Psoas muscle (tissue), 8 donors: ENCODE results near the gene LTB. TPM values are rescaled to one million over a fixed set of nuclear protein-coding genes. Genes with fewer than 3 reads are reported as not detected.

Experiments
- ATAC-seq, 4 donors: fragments of 200-7000 bp; cut with Tn5 transposase; one replicate each; pipeline ENCODE4 v1.9.1; 2020; ENCODE audit warnings: moderate library complexity in 3 of 4, mild to moderate bottlenecking in 2 of 4
- DNase-seq, 2 donors: peaks; one replicate each; pipeline ENCODE4 v3.0.0-alpha.2; 2020
- H3K27ac ChIP-seq: fragments of 200-600 bp; one replicate; pipeline ENCODE4 v1.8.0; 2022
- H3K27me3 ChIP-seq, 3 donors: fragments of 200-600 bp in 1 of 3; one replicate each; pipeline versions ENCODE4 v1.6.1 to v1.8.0; 2013 to 2022; ENCODE audit warnings: low read length in 2 of 3, mild to moderate bottlenecking in 2 of 3, moderate library complexity in 1 of 3; ENCODE audit not compliant: insufficient read depth in 3 of 3
- H3K36me3 ChIP-seq, 2 donors: fragments of 200-600 bp in 1 of 2; one replicate each; pipeline versions ENCODE4 v1.6.1 to v1.8.0; 2013 to 2022; ENCODE audit warnings: low read depth in 1 of 2, mild to moderate bottlenecking in 1 of 2, moderate library complexity in 1 of 2; ENCODE audit not compliant: insufficient read depth in 1 of 2
- H3K4me1 ChIP-seq: fragments of 200-600 bp; one replicate; pipeline ENCODE4 v1.8.0; 2022
- H3K4me3 ChIP-seq: fragments of 200-600 bp; one replicate; pipeline ENCODE4 v1.8.0; 2022; ENCODE audit warnings: mild to moderate bottlenecking
- H3K9me3 ChIP-seq: fragments of 200-600 bp; one replicate; pipeline ENCODE4 v1.8.0; 2022
- WGBS, 3 donors: extraction: QIAGEN DNeasy Blood & Tissue Kit; methylation state at CpG; one replicate each; pipeline versions ENCODE4 v1.1.6 to v1.1.7; 2013; 5-methylcytosine and 5-hydroxymethylcytosine counted together
- intact Hi-C, 2 donors: fragments of 100-400 bp; cut with DNase I; formaldehyde crosslinking; loops; one replicate each; pipeline versions ENCODE4 v1.11.0 to v1.14.2; 2022
- polyA plus RNA-seq, 3 donors: library from polyadenylated mRNA; stranded (reverse); fragments of 200-250 nt; gene quantifications; one replicate each; pipeline ENCODE4 v1.2.3, GENCODE V29; 2013
- total RNA-seq, 4 donors: library from RNA; stranded (reverse); fragmentation: NEBNext Ultra II Directional in 2 of 4; extraction: Animal tissue kit (Norgen Biotek cat#: 25700) in 2 of 4; gene quantifications; one replicate each; pipeline versions ENCODE4 v1.2.1 to v1.2.4, GENCODE V29; 2021 to 2023
- TF ChIP-seq, protein P1 (sequence below): fragments of 200-600 bp; IDR thresholded peaks from one replicate; pipeline ENCODE4 v1.8.0; 2022; ENCODE audit warnings: antibody characterized with exemption
- donor health status: healthy with polysubstance abuse.
- donor health status: DM: no; HTN: no; CAD: no; lungs with moderate emphysema.
- donor health status: Bipolar disorder and iron deficiency.
- donor health status: healthy.
- donor health status: DM: yes; HTN: yes; CAD: no.
- donor health status: DM: no; HTN: no; CAD: no.
- donor health status: DM: no; HTN: no; CAD: no.
- donor health status: DM: yes; HTN: yes; CAD: no.

LTB gene
- total and polyA plus RNA-seq, 7 donors: 0.08 to 1.0 (median 0.71) TPM

DNA sequence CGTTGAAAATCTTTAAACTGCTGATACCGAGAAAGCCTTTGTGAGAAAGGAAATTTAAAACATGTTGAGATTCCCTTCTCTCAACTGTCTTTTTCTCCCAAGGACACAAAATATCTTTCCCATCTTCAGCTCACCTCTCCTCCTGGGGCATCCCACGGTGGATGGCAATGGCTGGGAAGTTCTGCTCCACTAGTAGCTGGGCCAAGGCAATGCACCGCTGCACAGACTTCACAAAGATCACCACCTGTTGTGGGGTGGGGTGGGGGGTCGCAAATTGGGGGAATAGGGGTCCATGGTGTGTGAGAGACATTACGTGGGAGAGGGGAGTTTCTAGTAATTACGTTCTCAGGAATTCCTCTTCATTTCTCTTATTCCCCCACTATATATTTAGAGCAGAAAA is 51.1 kb downstream of the LTB start:
- no peaks in the 10 kb centered on the region for H3K4me1 ChIP-seq
- no peak for ATAC-seq
- intact Hi-C loops: no loop called here
- no peaks in the 10 kb centered on the region for H3K9me3 ChIP-seq
- H3K36me3 ChIP-seq: peaks cover 19 to 68% of the 10 kb centered on the region in 2 donors
- no peaks in the 10 kb centered on the region for H3K27me3 ChIP-seq
- no peak for DNase-seq
- H3K27ac ChIP-seq: no peak overlapping the region
- 79 to 87% (median 85%) methylated on average over 7 of the region's 7 CpGs for WGBS, 3 donors
- no peak overlapping the region for H3K4me3 ChIP-seq
- TF ChIP-seq, protein P1, sequence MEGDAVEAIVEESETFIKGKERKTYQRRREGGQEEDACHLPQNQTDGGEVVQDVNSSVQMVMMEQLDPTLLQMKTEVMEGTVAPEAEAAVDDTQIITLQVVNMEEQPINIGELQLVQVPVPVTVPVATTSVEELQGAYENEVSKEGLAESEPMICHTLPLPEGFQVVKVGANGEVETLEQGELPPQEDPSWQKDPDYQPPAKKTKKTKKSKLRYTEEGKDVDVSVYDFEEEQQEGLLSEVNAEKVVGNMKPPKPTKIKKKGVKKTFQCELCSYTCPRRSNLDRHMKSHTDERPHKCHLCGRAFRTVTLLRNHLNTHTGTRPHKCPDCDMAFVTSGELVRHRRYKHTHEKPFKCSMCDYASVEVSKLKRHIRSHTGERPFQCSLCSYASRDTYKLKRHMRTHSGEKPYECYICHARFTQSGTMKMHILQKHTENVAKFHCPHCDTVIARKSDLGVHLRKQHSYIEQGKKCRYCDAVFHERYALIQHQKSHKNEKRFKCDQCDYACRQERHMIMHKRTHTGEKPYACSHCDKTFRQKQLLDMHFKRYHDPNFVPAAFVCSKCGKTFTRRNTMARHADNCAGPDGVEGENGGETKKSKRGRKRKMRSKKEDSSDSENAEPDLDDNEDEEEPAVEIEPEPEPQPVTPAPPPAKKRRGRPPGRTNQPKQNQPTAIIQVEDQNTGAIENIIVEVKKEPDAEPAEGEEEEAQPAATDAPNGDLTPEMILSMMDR: no peak

DNA sequence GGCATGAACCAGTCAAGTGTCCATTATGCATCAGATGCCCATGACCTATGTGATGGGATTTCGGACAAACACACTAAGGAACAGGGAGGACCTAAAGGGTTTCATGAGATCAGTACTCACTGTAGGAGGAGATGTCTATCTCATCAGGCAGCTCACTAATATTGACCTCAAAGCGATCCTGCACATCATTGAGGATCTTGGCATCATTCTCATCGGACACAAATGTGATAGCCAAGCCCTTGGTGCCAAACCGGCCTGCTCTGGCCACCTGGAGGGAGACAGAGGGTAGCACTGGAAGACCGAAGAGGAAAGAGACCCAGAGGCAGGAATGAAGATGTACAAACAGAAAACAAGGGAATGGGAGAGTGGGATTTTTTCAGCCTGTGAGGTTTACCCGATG is 51.6 kb downstream of the LTB start:
- 40 to 63% (median 48%) methylated on average over 5 to 6 of the region's 6 CpGs for WGBS, 3 donors
- DNase-seq (no peak), ATAC-seq (no peak)
- Histone ChIP-seq H3K36me3 (peaks cover 16 to 63% of the 10 kb centered on the region in 2 donors), H3K27ac (no peak overlapping the region), H3K4me3 (no peak overlapping the region), H3K9me3 (no peaks in the 10 kb centered on the region), H3K27me3 (no peaks in the 10 kb centered on the region), H3K4me1 (no peaks in the 10 kb centered on the region)
- TF ChIP-seq, protein P1: no peak
- intact Hi-C loops: no loop called here

Other genes starting within 250 kb of the LTB start
Only the 30 nearest of the 35 such genes appear.
- gene MICA, start 178.8 kb downstream of the LTB start, total RNA-seq: 1 to 10 TPM; 2.7 to 5.7 (median 4.2) TPM
- 1 to 10 TPM; 4.1 to 5.7 (median 5.0) TPM for gene MICA, start 178.8 kb downstream of the LTB start, polyA plus RNA-seq
- 1 to 10 TPM in 1 of 4 donors, under 1 TPM in 3; 0.65 to 1.0 (median 0.75) TPM for gene MICB, start 84.3 kb downstream of the LTB start, total RNA-seq
- gene MICB, start 84.3 kb downstream of the LTB start, polyA plus RNA-seq: under 1 TPM; 0.25 to 0.42 (median 0.25) TPM
- gene MCCD1, start 53.5 kb downstream of the LTB start, total RNA-seq: not detected
- not detected for gene MCCD1, start 53.5 kb downstream of the LTB start, polyA plus RNA-seq
- 100 to 1,000 TPM; 141 to 186 (median 165) TPM for gene DDX39B, start 40.4 kb downstream of the LTB start, total RNA-seq
- 100 to 1,000 TPM; 128 to 174 (median 134) TPM for gene DDX39B, start 40.4 kb downstream of the LTB start, polyA plus RNA-seq
- 1 to 10 TPM in 2 of 4 donors, under 1 TPM in 2; 0.66 to 2.8 (median 0.94) TPM for gene ATP6V1G2, start 35.8 kb downstream of the LTB start, total RNA-seq
- gene ATP6V1G2, start 35.8 kb downstream of the LTB start, polyA plus RNA-seq: 1 to 10 TPM in 2 of 3 donors, under 1 TPM in 1; 0.95 to 4.7 (median 1.7) TPM
- 10 to 100 TPM; 13.7 to 19.1 (median 15.4) TPM for gene NFKBIL1, start 34.8 kb downstream of the LTB start, total RNA-seq
- 10 to 100 TPM; 20.8 to 29.3 (median 21.6) TPM for gene NFKBIL1, start 34.8 kb downstream of the LTB start, polyA plus RNA-seq
- not detected for gene LTA, start 10.1 kb downstream of the LTB start, total RNA-seq
- under 1 TPM in 2 of 3 donors, not detected in 1; 0.05 to 0.10 TPM for gene LTA, start 10.1 kb downstream of the LTB start, polyA plus RNA-seq
- under 1 TPM in 3 of 4 donors, not detected in 1; 0.34 to 0.81 (median 0.61) TPM for gene TNF, start 6.9 kb downstream of the LTB start, total RNA-seq
- under 1 TPM in 2 of 3 donors, not detected in 1; 0.09 TPM for gene TNF, start 6.9 kb downstream of the LTB start, polyA plus RNA-seq
- 1 to 10 TPM; 1.8 to 5.6 (median 3.1) TPM for gene LST1, start 3.9 kb upstream of the LTB start, total RNA-seq
- gene LST1, start 3.9 kb upstream of the LTB start, polyA plus RNA-seq: 1 to 10 TPM; 1.2 to 1.8 (median 1.7) TPM
- not detected for gene NCR3, start 10.6 kb upstream of the LTB start, total RNA-seq
- under 1 TPM in 2 of 3 donors, not detected in 1; 0.08 to 0.20 TPM for gene NCR3, start 10.6 kb upstream of the LTB start, polyA plus RNA-seq
- gene AIF1, start 32.8 kb upstream of the LTB start, total RNA-seq: 1 to 10 TPM; 2.6 to 9.5 (median 4.6) TPM
- 10 to 100 TPM in 1 of 3 donors, 1 to 10 TPM in 2; 4.9 to 11.3 (median 5.7) TPM for gene AIF1, start 32.8 kb upstream of the LTB start, polyA plus RNA-seq
- 100 to 1,000 TPM in 1 of 4 donors, 10 to 100 TPM in 3; 80.1 to 116 (median 81.7) TPM for gene PRRC2A, start 38.3 kb upstream of the LTB start, total RNA-seq
- gene PRRC2A, start 38.3 kb upstream of the LTB start, polyA plus RNA-seq: 100 to 1,000 TPM in 1 of 3 donors, 10 to 100 TPM in 2; 60.2 to 119 (median 65.3) TPM
- 100 to 1,000 TPM; 317 to 370 (median 341) TPM for gene BAG6, start 70.2 kb upstream of the LTB start, total RNA-seq
- 100 to 1,000 TPM; 294 to 419 (median 302) TPM for gene BAG6, start 70.2 kb upstream of the LTB start, polyA plus RNA-seq
- 1 to 10 TPM; 1.9 to 3.0 (median 2.3) TPM for gene APOM, start 73.5 kb upstream of the LTB start, total RNA-seq
- gene APOM, start 73.5 kb upstream of the LTB start, polyA plus RNA-seq: 1 to 10 TPM; 1.8 to 3.5 (median 2.0) TPM
- 10 to 100 TPM; 13.5 to 21.2 (median 16.1) TPM for gene C6orf47, start 78.4 kb upstream of the LTB start, total RNA-seq
- 10 to 100 TPM; 19.4 to 36.0 (median 22.9) TPM for gene C6orf47, start 78.4 kb upstream of the LTB start, polyA plus RNA-seq
- 10 to 100 TPM; 13.6 to 22.6 (median 15.3) TPM for gene GPANK1, start 82.6 kb upstream of the LTB start, total RNA-seq
- gene GPANK1, start 82.6 kb upstream of the LTB start, polyA plus RNA-seq: 10 to 100 TPM; 23.5 to 49.7 (median 24.2) TPM
- 100 to 1,000 TPM; 102 to 129 (median 103) TPM for gene CSNK2B, start 83.7 kb upstream of the LTB start, total RNA-seq
- gene CSNK2B, start 83.7 kb upstream of the LTB start, polyA plus RNA-seq: 100 to 1,000 TPM; 151 to 208 (median 160) TPM
- gene LY6G5B, start 87.6 kb upstream of the LTB start, total RNA-seq: 1 to 10 TPM; 1.7 to 8.4 (median 3.0) TPM
- gene LY6G5B, start 87.6 kb upstream of the LTB start, polyA plus RNA-seq: 1 to 10 TPM; 2.5 to 2.9 (median 2.9) TPM
- gene LY6G5C, start 98.6 kb upstream of the LTB start, total RNA-seq: 1 to 10 TPM in 3 of 4 donors, under 1 TPM in 1; 0.75 to 3.2 (median 2.3) TPM
- gene LY6G5C, start 98.6 kb upstream of the LTB start, polyA plus RNA-seq: 1 to 10 TPM; 1.4 to 2.3 (median 1.9) TPM
- 10 to 100 TPM; 26.6 to 36.5 (median 30.5) TPM for gene ABHD16A, start 120.9 kb upstream of the LTB start, total RNA-seq
- gene ABHD16A, start 120.9 kb upstream of the LTB start, polyA plus RNA-seq: 10 to 100 TPM; 34.4 to 56.6 (median 50.0) TPM
- not detected for gene LY6G6F, start 124.4 kb upstream of the LTB start, total RNA-seq
- gene LY6G6F, start 124.4 kb upstream of the LTB start, polyA plus RNA-seq: under 1 TPM in 1 of 3 donors, not detected in 2; 0.05 TPM
- not detected for gene LY6G6D, start 132.9 kb upstream of the LTB start, total RNA-seq
- gene LY6G6D, start 132.9 kb upstream of the LTB start, polyA plus RNA-seq: not detected
- not detected for gene LY6G6C, start 139.3 kb upstream of the LTB start, total RNA-seq
- not detected for gene LY6G6C, start 139.3 kb upstream of the LTB start, polyA plus RNA-seq
- under 1 TPM; 0.10 to 0.37 (median 0.22) TPM for gene MPIG6B, start 140.9 kb upstream of the LTB start, total RNA-seq
- gene MPIG6B, start 140.9 kb upstream of the LTB start, polyA plus RNA-seq: under 1 TPM in 1 of 3 donors, not detected in 2; 0.04 TPM
- 10 to 100 TPM in 2 of 4 donors, 1 to 10 TPM in 2; 8.4 to 16.2 (median 10.2) TPM for gene DDAH2, start 146.9 kb upstream of the LTB start, total RNA-seq
- gene DDAH2, start 146.9 kb upstream of the LTB start, polyA plus RNA-seq: 10 to 100 TPM in 2 of 3 donors, 1 to 10 TPM in 1; 6.3 to 13.8 (median 11.3) TPM
- 10 to 100 TPM; 29.1 to 51.2 (median 41.9) TPM for gene CLIC1, start 154.1 kb upstream of the LTB start, total RNA-seq
- 10 to 100 TPM; 20.6 to 85.9 (median 35.1) TPM for gene CLIC1, start 154.1 kb upstream of the LTB start, polyA plus RNA-seq
- gene MSH5, start 157.6 kb upstream of the LTB start, total RNA-seq: 1 to 10 TPM; 1.7 to 3.0 (median 1.8) TPM
- gene MSH5, start 157.6 kb upstream of the LTB start, polyA plus RNA-seq: 1 to 10 TPM; 1.4 to 2.7 (median 1.7) TPM
- gene SAPCD1, start 180.2 kb upstream of the LTB start, total RNA-seq: under 1 TPM in 1 of 4 donors, not detected in 3; 0.59 TPM
- under 1 TPM; 0.13 to 0.78 (median 0.23) TPM for gene SAPCD1, start 180.2 kb upstream of the LTB start, polyA plus RNA-seq
- gene VWA7, start 194.9 kb upstream of the LTB start, total RNA-seq: 1 to 10 TPM; 5.2 to 8.0 (median 7.5) TPM
- gene VWA7, start 194.9 kb upstream of the LTB start, polyA plus RNA-seq: 1 to 10 TPM in 2 of 3 donors, under 1 TPM in 1; 0.76 to 3.5 (median 1.8) TPM
- 100 to 1,000 TPM in 1 of 4 donors, 10 to 100 TPM in 3; 53.2 to 108 (median 76.1) TPM for gene VARS1, start 213.3 kb upstream of the LTB start, total RNA-seq
- 10 to 100 TPM; 43.9 to 70.4 (median 57.4) TPM for gene VARS1, start 213.3 kb upstream of the LTB start, polyA plus RNA-seq